Measurements from ENCODE around the gene LMO2. TPM values are rescaled to one million over a fixed set of nuclear protein-coding genes. Genes with fewer than 3 reads are reported as not detected.

The LMO2 gene
- total and polyA plus RNA-seq, 2 donors (not counting 3 experiments of a cell fraction or from before 2014, with no cell fraction given) = 60.4 to 66.8 TPM

DNA sequence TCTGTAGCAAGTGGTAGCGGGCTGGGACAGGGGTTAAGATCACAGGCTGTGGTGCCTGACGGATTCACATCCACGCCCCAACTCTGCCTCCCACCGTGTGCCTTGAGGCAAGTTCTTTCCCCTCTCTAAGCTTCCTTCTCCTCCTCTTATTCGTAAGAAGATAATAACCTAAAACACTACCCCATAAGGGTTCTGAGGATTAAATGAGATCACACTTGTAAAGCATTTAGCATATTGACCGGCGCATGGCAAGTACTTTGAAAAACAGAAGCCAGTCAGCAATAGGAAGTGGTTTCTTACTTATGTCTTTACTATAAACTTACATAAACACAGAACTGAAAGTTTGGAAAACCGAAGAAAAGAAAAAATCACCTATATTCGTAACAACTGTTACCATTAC lies 15.5 kb upstream of the LMO2 start:
- CTCF ChIA-PET = no interaction called here

More for the DNA sequence above, 15.5 kb upstream of the LMO2 start:
- Histone ChIP-seq H3K9me3 (replicated peaks; ENCODE audit: control insufficient read depth, insufficient read depth, low read length) (no peaks in the 10 kb centered on the region), H2AFZ (ENCODE audit: low read depth, low read length) (no peak overlapping the region), H3K4me2 (ENCODE audit: insufficient read depth, low read length) (no peak overlapping the region), H3K9ac (replicated peaks; ENCODE audit: extremely low read depth, insufficient read depth, low read length) (no peak overlapping the region), H4K20me1 (replicated peaks; ENCODE audit: control insufficient read depth, extremely low read depth, insufficient read depth, low read length) (no peaks in the 10 kb centered on the region), H3K27me3 (ENCODE audit: control insufficient read depth in 2 of 2, insufficient read depth in 2 of 2, low read length in 2 of 2) (peaks cover 2 to 3% of the 10 kb centered on the region in 2 experiments), H3K27ac (ENCODE audit: insufficient read depth, low read depth, low read length) (no peak overlapping the region), H3K79me2 (ENCODE audit: control insufficient read depth, insufficient read depth, low read length) (no peaks in the 10 kb centered on the region), H3K4me3 (replicated peaks in 1 of 3; ENCODE audit: insufficient read depth in 1 of 3, low read depth in 1 of 3, low read length in 3 of 3) (no peak overlapping the region), H3K4me1 (ENCODE audit: control insufficient read depth, extremely low read depth, insufficient read depth, low read length) (no peaks in the 10 kb centered on the region), H3K36me3 (ENCODE audit: control insufficient read depth in 2 of 2, extremely low read depth in 1 of 2, insufficient read depth in 2 of 2, low read length in 2 of 2) (no peaks in the 10 kb centered on the region), H3K9me1 (replicated peaks; ENCODE audit: control insufficient read depth, extremely low read depth, insufficient read depth, low read length) (no peaks in the 10 kb centered on the region)
- TF ChIP-seq, protein P1, sequence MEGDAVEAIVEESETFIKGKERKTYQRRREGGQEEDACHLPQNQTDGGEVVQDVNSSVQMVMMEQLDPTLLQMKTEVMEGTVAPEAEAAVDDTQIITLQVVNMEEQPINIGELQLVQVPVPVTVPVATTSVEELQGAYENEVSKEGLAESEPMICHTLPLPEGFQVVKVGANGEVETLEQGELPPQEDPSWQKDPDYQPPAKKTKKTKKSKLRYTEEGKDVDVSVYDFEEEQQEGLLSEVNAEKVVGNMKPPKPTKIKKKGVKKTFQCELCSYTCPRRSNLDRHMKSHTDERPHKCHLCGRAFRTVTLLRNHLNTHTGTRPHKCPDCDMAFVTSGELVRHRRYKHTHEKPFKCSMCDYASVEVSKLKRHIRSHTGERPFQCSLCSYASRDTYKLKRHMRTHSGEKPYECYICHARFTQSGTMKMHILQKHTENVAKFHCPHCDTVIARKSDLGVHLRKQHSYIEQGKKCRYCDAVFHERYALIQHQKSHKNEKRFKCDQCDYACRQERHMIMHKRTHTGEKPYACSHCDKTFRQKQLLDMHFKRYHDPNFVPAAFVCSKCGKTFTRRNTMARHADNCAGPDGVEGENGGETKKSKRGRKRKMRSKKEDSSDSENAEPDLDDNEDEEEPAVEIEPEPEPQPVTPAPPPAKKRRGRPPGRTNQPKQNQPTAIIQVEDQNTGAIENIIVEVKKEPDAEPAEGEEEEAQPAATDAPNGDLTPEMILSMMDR (IDR thresholded peaks at IDR 0.05; ENCODE audit: extremely low read depth in 1 of 2, insufficient read depth in 1 of 2, low read depth in 1 of 2, low read length in 2 of 2) = no peak
- no peak for TF ChIP-seq MYC (IDR thresholded peaks at IDR 0.05; ENCODE audit: low read depth, low read length)
- TF ChIP-seq GATA2 (IDR thresholded peaks at IDR 0.05; ENCODE audit: insufficient read depth, insufficient read length, low read depth, low read length) = no peak
- TF ChIP-seq, protein P2, sequence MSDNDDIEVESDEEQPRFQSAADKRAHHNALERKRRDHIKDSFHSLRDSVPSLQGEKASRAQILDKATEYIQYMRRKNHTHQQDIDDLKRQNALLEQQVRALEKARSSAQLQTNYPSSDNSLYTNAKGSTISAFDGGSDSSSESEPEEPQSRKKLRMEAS (IDR thresholded peaks at IDR 0.05; ENCODE audit: insufficient read depth, insufficient read length) = no peak
- TF ChIP-seq POLR2AphosphoS5 (IDR thresholded peaks at IDR 0.05; ENCODE audit: insufficient read depth, low read depth, low read length) = no peak
- no TSS peak for BruUV-seq (replicated peaks)
- intact Hi-C loops (cut with micrococcal nuclease) (no loop called here), dilution Hi-C loops (cut with MboI; ENCODE audit: extremely low pct_ligation_motif_present, low sequenced_read_pairs) (no loop called here)
- POLR2A ChIA-PET = no interaction called here
- DNase-seq (ENCODE audit: low read depth, low spot score) (no peak), FAIRE-seq (no peak)

Data from endothelial cell of umbilical vein (primary cell).